Endothelial cell of coronary artery (primary cell): Measurements from ENCODE around the gene DRAM1. TPM values are rescaled to one million over a fixed set of nuclear protein-coding genes. Genes with fewer than 3 reads are reported as not detected.

ENCODE experiments used
- total RNA-seq: library from RNA; depleted of rRNA; stranded (reverse); fragments of >200 nt; gene quantifications from 2 replicates; pipeline ENCODE4 v1.2.3, GENCODE V29; 2014

Gene DRAM1, protein sequence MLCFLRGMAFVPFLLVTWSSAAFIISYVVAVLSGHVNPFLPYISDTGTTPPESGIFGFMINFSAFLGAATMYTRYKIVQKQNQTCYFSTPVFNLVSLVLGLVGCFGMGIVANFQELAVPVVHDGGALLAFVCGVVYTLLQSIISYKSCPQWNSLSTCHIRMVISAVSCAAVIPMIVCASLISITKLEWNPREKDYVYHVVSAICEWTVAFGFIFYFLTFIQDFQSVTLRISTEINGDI
- total RNA-seq = 18.4 and 27.4 TPM in 2 replicates

DNA sequence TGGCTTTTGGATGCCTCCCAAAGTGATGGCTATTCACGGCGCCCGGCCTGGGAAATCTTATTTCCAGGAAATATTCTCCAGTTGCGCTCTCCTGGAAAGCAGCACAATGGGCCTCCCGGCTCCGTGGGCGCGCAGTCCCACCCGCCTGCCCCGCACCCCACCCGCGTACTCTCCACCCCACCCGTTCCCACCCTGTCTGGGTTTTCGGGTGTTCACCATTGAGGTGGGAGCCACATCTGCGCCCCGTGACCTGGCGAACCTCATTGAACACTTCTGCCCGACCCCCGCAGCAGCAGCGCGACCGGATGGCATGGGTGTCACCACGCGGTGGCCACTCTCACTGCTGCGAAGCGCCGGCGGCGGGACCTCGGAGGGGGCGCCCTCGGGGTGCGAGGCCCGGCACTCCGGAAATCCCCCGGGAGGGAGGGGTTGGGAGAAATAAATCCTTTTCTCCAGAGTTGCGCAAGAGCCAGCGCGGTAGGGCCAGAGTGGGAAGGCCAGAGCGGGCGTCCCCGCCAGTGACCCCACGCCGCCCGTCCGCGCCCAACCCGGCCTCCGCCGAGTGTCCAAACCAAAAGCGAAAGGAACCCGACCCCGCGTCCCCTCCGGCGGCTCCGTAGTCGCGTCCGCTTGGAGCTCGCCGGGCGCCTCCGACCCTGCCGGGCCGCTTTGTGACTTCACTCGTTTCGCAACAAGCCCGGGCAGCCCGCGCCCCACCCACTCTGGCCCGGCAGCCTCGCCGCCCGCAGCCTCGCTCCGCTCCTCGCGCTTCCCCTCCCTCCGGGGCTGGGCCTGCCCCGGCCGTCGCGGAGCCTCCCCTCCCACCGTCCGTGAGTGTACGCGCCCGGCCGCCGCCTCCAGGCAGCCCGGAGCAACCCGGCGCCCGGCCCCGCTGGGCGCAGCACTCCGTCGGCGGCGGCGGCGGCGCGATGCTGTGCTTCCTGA is at the start of gene DRAM1:
Gene DRAM1 (plus strand): TSS at position 720 of the 945 bp plus-strand sequence. CDS start 210 bp downstream, at position 930.

DNA sequence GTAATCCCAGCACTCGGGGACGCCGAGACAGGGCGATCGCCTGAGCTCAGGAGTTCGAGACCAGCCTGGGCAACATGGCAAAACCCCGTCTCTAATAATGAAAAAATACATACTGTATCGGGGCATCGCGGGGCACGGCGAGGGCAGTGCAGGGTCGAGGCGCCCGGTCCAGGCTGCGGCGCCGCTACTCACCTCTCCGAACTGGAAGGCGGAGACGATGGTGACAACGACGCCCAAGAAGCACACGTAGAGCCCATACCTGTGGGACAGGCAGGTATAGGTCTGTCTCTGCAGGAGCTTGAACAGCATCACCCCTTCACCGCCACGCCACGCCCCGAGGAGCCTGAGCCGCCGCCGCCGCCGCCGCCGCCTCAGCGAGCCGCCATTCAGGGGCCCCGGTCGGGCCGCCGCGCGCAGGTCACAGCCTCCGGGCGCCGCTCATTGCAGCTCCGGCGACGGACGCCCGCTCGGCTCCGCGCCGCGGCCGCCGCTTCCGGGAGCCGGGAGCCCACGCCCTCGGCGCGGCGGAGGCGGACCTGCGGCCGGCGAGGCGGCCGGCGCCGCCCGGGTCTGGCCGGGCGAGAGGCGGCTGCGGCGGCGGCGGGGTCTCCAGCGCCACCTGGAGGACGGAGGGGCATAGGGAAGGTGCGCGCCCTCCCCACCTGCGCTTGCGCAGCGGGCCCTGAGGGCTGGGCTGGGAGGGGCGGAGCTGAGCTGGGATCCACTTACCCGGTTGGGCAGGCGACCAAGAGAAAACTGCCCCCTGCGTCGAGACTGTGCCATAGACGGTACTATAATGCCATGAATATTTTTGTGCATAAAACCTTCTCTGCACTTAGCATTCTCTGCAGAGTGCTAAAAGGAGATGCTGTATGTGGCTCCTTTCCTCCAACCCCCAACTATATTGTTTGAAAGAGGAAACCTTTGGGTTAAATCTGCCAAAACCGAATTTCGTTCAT is 46.7 kb upstream of the DRAM1 start, which contains the start of gene GNPTAB:
Gene GNPTAB (minus strand): TSS at position 593 of the 959 bp plus-strand sequence. CDS start 284 bp downstream, at position 309.

Other genes with a start within 250 kb of the DRAM1 start
- 22.0 and 26.8 TPM in 2 replicates for gene CHPT1, start 179.9 kb upstream of the DRAM1 start, total RNA-seq
- gene SYCP3, start 138.1 kb upstream of the DRAM1 start, total RNA-seq = 0.09 and 0.19 TPM in 2 replicates
- gene GNPTAB, start 46.6 kb upstream of the DRAM1 start, total RNA-seq = 25.6 and 30.5 TPM in 2 replicates
- 41.0 and 44.2 TPM in 2 replicates for gene WASHC3, start 184.4 kb downstream of the DRAM1 start, total RNA-seq
- 35.0 and 40.7 TPM in 2 replicates for gene NUP37, start 242.5 kb downstream of the DRAM1 start, total RNA-seq
- gene PARPBP, start 242.6 kb downstream of the DRAM1 start, total RNA-seq = 8.9 and 15.3 TPM in 2 replicates